GM21360 (cell line): ENCODE measurements around the gene GCM1.
"Not testable (repeated sequence)": the region's sequence is repeated elsewhere in the genome, so short reads cannot be mapped to it uniquely, and the experiment has no call there.

Source experiments
- ATAC-seq: cut with Tn5 transposase; IDR thresholded peaks from one replicate; pipeline ENCODE4 v1.9.1; 2021; ENCODE audit warnings: mild to moderate bottlenecking, moderate library complexity; ENCODE audit not compliant: unreplicated experiment

GCM1 gene, protein sequence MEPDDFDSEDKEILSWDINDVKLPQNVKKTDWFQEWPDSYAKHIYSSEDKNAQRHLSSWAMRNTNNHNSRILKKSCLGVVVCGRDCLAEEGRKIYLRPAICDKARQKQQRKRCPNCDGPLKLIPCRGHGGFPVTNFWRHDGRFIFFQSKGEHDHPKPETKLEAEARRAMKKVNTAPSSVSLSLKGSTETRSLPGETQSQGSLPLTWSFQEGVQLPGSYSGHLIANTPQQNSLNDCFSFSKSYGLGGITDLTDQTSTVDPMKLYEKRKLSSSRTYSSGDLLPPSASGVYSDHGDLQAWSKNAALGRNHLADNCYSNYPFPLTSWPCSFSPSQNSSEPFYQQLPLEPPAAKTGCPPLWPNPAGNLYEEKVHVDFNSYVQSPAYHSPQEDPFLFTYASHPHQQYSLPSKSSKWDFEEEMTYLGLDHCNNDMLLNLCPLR

DNA sequence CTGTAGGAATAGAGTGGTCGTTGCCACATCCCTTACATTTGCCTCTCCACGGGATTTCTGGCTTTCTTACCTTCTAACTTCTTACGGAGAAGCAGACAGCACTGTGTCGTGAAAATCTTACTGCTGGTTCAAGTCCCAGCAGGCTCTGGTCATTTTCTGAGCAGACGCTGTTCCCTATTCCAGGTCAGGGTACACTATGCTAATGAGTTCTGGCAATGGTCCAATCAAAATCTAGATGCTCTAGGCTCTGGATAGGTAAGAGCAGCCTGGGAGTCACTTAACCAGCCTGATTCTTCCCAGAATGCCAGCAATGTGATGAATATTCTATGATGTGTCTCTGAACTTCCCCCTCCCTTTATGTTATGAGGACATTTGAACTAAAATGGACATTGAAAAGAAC, at the start of gene GCM1:
GCM1 (minus strand) TSS at position 158 of the 400 bp plus-strand sequence. CDS start 3,209 bp downstream, outside the sequence.
- ATAC-seq: no peak

DNA sequence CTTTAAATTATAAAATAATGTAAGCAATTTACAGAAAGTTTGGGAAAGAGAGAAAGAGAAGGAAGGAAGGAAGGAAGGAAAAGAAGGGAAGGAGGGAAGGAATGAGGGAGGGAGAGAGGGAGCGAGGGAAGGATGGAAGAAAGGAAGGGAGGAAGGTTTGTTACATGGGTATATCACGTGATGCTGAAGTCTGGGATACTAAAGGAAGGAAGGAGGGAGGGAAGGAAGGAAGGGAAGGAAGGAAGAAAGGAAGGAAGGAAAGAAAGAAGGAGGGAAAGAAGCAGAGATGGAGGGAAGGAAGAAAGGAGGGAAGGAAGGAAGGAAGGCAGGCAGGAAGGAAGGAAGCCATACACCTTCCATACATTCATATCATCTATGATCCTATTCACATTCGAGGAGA, 48.9 kb upstream of the GCM1 start:
- ATAC-seq: no peak

DNA sequence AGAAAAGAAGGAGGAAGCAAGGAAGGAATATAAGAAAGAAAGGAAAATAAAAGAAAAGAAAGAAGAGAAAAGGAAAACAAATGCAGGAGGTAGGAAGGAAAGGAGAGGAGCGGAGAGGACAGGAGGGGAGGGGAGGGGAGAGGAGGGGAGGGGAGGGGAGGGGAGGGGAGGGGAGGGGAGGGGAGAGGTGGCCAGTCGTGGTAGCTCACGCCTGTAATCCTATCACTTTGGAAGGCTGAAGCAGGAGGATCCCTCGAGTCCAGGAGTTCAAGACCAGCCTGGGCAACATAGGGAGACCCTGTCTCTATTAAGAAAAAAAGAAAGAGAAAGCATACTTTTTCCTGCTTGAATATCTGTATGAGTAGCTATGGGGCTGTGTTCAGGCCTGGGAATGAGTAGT, 46.4 kb upstream of the GCM1 start:
- no peak for ATAC-seq

DNA sequence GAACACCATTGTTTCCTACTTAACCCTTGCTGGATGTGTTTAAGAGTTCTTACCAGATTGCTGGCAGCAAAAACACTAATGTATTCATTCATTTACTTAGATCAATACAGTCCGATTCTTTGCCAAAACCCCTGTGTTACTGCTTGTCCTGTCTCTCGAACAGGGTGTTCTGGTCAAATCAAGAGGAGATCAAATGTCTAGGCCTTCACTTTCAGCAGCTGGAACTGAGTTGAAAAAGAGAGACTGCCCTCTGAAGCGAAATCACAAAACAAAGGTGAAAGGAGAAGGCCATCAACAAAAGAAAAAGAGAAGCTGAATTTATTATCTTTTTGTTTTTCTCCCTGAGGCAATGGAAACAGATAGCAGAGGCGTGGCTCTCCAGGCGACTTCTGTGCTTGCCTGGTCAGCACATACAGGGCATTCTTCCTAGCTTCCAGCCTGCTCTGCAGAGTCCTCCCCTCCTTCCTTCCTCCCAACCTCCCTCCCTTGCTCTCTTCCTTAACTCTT, 44.1 kb upstream of the GCM1 start:
- no peak for ATAC-seq

DNA sequence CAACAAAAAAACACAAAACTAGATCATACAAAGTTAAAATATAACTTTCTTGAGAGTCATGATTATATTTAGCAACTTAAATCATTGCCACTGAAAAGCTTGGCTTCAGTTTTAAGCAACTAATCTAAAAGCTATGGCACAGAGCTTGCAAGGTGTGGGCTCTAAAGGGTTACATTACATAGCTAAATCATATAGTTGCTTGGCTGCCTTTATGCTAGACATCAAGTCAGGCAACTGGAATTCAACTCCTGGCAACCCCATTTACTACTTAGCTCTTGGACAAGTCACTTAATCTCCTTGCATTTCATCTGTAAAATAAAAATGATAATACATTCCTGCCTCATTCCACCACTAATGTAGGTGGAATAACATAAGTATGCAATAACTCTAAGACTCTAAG, 40.9 kb upstream of the GCM1 start:
- no peak for ATAC-seq

DNA sequence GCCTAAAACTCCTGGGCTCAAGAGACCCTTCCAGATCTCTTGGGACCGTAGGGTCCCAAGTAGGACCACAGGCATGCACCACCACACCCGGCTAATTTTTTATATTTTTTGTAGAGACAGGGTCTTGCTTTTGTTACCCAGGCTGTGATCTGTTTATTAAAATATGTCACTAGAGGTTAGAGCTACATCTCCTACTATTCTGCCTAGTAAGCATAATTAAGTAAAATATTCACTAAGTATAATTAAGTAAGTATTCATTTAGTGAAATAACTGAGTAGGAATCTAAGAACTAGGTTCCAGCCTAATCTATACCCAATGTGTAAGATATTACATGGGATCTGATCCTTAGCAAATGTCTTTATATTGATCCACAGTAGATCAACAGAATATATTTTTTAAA, 40.2 kb upstream of the GCM1 start:
- ATAC-seq: no peak

DNA sequence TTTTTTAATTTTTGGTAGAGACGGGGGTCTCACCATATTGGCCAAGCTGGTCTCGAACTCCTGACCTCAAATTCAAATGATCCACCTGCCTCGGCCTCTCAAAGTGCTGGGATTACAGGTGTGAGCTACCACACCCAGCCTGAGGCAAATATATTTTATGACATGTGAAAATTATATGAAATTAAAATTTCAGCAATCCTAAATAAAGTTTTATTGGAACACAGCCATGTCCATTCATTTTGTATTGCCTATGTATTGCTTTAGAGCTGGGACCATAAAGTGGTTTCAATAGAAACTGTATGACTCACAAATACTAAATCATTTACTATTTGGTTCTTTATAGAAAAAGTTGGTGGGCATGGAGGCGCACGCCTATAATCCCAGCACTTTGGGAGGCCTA, 32.0 kb upstream of the GCM1 start:
- ATAC-seq: no peak

DNA sequence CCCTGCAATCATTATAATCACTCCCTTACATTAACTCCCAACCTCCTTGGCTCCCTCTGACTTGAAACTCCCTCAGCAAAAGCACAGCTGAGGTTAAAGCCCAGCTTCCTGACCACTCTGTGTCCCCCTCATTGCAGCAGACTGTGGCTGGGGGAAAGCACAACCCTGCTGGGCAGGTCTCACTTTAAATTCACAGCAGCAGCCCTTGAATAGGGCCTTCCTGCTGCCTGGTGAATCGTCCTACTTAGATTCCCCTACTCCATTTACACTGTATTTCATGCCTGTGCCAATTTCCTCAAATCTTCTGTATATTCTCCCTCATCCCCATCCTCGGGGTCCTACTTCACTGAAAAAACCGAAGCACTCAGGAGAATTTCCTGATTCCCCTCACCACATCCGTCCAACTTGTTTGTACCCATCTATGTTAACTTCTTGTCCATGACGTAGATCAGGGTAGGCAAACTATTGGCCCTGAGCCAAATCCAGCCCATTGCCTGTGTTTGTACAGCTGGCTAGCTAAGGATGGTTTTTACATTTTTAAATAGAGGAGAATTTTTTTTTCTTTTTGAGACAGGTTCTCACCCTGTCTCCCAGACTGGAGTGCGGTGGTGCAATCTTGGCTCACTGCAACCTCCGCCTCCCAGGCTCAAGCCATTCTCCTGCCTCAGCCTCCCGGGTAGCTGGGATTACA, 31.5 kb upstream of the GCM1 start:
- no peak for ATAC-seq

DNA sequence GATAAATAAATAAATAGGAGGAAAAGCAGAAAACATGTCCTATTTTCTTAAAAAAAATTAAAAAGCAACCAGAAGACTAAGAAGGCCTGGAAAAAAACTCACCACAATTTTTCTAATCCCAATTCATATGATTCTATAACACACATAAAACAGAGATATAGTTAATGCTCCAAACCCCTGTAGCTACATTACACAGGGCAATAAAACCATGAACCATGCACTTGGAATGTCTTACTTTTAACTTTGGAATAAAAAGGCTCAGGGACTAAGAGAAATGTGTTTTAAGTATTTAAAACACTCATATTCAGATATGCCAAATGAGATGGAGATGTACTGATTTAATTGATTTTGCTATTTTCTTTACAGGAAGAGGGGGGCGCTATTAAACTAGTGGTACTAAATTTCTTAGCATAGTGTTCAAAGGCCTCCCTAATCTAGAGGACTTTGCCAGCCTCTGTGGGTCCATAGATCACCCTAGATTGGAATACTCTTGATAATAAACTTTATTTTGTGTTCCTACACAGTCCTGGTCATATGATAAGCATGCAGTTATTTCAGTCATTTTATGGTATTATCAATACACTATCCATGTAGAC, 30.3 kb upstream of the GCM1 start:
- ATAC-seq: no peak

DNA sequence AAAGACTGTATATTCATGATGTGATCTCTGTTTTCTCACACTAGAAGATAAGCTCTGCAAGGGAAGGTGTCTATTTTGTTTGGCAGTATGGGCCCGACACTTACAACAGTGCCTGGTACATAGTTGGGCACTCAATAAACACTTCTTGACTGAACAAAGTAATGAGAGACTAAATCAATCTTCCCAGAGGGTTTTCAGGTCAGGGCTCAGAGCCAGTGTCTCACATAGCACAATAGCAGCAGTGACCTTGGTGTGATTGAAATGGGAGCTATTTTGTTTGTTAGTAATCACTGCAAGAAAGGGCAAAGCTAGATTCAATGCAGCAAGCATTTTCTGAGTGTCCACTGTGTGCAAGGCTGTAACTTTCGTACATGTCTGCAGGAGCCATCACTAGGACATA, 26.4 kb upstream of the GCM1 start:
- no peak for ATAC-seq

DNA sequence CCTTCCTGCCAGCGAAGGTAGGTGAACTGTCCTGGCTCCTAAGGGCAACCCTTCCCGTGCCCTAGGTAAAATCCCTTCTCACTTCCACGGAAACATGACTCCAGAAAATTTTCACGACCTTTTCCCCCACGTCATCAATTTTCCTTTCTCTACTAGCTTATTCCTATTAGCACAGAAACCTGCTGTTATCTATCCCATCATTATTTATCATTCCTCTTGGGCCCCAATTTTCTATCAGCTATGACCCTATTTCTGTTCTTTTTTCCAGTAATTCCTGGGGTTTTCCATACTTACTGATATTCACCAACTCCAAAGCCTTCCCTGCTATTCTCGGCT, 23.8 kb upstream of the GCM1 start:
- no peak for ATAC-seq

DNA sequence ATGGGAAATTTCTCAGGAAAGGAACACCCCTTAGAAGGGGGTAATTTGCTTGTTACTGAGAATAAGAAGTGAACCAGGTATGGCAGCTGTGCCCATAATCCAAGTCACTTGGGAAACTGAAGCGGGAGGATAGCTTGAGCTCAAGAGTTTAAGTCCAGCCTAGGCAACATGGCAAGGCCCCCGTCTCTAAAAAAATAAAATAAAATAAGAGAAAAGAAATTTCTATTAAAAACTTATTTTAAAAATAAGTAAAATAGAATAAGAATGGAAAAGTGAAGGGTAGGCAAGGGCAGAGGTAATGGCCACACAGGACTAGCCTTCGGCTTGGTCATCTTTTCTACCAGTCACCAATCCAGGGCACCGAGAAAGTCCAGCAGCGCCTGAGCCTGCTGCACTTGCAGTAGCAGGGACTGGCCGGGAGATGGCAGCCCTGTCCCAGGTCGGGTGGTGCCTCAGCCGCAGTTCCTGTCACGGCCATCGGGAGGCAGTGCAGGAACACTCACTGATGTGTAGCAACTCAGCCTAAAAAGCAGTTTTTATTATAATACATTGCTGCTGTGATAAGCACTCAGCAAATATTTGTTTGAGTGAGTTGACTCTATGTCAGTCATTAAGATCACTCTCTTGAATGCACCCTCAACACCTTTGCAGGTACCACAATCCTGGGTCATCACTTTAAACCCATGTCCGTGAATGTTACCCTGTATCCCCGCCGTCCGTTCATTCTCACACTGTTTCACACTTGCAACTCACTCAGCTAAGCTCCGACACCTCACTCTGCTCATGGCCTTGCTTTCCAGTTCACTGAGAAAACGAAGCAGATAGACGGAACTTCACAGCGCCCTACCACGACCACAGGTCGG, 23.2 kb upstream of the GCM1 start:
- ATAC-seq: peak; percentile 57

DNA sequence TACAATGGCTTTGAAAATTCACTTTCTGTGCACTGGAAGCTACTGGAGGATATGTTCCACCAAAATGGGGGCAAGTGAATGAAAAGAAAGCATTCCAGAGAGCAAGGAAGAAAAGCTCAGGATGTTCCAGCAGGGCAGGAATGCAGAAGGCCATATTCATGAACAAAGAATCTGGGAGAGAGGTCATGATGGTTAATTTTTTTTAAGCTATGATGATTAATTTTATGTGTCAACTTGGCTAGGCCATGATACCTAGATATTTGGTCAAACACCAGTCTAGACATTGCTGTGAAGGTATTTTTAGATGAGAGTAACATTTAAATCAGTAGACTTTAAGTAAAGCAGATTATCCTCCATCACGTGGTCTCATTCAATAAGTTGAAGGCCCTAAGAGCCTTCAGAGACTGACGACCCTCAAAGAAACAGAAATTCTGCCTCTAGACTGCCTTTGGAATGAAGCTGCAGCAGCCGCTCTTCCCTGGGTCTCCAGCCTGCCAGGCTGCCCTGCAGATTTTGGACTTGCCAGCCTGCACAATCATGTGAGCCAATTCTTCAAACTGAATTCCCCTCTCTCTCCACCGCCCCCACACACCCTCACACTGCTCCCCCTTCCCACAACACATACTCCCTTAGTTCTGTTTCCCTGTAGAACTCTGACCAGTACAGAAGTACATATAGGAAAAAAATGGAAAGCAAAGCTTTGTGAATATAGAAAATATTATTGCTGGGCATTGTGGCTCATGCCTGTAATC, 20.1 kb upstream of the GCM1 start:
- ATAC-seq: no peak

DNA sequence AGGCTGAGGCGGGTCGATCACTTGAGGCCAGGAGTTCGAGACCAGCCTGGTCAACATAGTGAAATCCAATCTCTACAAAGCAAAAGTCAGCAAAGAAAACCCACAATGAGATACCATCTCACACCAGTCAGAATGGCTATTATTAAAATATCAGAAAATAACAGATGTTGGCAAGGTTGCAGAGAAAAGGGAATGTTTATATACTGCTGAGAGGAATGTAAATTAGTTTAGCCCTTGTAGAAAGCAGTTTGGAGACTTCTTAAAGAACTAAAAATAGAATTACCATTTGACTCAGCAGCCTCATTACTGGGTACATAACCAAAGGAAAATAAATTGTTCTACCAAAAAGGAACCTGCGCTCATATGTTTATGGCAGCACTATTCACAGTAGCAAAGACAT, 16.7 kb upstream of the GCM1 start:
- ATAC-seq: no peak

DNA sequence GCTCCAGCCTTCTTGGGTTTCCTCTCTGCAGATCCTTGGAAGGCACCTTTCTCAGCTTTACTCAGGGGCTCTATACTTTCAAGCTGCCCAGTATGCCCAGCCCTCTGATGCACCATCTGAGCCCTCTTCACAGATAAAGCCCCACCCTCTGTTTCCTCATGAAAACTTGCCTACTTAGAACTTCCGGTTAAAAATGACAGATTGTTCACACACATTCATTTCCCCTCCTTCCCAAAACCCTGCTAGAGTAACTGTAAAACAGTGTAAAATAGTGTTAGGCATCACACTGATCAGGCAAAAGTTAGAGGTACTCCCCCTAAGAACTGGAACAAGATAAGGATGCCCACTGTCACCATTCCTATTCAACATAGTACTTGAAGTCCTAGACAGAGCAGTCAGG, 14.0 kb upstream of the GCM1 start:
- ATAC-seq: no peak

DNA sequence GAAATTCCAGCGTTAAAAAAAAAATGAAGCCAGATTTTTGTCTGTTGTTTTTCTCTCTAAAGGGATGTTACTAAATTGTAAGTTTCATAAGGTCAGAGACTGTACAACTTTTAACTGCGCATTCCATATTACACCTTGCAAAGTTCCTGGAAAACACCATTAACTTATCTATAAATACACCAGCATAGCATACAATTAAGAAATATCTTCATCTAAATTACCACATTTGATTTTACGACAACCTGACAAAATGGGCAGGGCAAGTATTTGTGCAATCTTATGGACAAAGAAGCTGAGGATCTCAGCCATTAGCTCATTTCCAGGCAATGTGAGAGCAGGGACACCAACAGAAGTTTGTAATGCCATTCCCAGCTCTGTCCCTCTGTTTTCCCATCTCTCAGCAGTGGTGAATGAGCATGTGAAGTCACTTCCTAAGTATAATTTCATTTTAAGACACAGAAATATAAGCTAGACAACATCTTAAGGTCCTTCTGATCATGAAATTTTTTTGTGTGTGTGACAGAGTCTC, 12.9 kb upstream of the GCM1 start:
- ATAC-seq: no peak

DNA sequence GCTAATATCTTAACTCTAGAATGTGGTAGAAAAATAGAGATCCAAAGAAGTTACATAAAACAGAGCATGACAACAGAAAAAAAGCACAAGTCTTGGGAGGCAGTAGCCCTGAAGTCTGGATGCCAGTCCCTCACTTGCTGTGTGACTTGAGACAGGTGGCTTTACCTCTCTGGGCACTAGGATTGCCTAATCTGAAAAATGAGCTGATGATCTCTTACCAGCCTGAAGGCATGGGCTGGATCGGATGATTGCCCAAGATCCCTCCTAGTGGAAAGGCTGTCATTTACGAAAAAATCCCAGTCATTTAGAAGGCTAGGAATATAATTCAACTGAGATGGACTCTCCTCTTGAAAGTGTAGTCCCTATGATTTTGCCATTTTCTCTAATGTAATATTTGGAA, 10.9 kb upstream of the GCM1 start:
- ATAC-seq: no peak

DNA sequence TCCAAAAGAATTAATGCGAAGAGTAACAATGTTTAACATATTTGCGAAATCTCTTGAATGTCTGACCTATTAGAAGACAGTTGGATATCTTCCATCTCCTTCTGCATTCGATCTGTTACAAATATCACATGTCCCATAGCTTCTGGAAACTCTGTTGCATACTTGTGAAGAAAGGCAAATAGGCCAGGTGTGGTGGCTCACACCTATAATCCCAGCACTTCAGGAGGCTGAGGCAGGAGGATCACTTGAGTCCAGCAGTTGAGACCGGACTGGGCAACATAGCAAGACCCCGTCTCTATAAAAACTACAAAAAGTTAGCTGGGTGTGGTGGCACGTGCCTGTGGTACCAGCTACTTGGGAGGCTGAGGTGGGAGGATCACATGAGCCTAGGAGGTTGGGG, 9.4 kb upstream of the GCM1 start:
- not testable (repeated sequence) for ATAC-seq

DNA sequence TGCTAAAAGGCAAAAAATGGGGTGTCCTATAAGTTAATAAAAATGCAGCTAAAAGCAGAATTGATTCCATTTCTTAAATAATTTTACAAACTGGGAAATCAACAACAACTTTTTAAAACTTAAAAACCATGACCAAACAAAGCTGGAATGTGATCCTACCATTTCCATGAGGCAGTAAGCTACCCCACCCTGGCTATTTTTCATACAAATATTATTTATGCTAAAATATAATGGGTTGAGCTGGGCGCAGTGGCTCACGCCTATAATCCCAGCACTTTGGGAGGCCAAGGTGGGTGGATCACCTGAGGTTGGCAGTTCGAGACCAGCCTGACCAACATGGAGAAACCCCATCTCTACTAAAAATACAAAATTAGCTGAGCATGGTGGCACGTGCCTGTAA, 6.6 kb upstream of the GCM1 start:
- ATAC-seq: not testable (repeated sequence)

DNA sequence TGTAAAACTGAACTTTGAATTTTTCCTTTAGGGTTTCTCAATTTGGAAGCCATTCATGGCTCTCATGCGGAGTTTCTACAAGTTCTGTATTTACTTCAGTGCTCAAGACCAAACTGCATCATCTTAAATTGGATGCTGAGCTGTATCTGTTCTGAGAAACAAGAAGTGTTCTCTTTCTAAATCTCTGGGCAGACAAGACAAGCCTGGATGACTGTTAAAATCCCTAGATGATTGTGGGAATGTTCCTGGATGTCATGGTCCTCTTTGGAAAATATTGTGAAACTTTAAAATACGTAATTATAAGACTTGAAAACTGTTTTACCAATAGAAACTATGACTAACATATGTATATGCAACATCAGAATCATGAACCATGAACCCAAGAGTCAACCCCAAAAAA, 6.2 kb upstream of the GCM1 start:
- no peak for ATAC-seq
